ENCODE results near the gene LIN7A. TPM values are rescaled to one million over a fixed set of nuclear protein-coding genes. Genes with fewer than 3 reads are reported as not detected.

The LIN7A gene
- total RNA-seq, 2 experiments from 2014 or later = not detected

DNA sequence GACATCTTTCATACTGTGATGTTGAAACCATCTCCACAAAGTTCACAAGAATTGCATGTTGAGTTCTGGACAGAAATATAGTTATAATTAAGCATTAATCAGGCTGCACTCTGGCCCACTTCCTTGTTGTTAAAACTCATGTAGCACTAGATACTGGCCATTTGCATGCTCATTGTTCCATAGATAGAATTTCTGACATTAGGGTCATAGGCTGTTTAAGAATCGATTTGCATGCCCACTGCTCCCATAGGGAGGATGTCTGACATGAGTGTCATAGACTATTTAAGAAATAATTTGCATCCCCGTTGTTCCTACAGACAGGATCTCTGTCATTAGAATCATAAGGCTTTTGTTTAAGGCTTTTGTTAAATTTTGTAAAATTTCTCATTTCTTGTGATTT, 170.8 kb downstream of the LIN7A start:
- POLR2A ChIA-PET = no interaction called here

DNA sequence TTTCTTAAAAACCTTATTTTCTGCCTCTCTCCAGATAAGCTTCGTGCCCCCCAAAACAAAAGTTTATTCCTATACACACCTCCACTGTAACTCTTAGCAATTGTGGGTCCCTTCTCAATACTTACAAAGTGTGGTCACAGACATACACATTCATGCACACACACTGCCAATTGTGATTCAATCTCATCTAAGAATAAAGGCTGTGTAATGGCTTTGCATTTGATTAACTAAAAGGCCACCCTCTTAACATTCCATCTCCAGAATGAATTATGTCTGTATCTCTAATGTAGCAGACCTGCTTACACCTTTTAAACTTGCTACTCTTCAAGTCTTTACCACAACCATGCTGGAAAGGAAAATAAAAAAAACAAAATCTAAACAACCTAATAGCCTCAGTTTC, 171.5 kb downstream of the LIN7A start:
- ChIA-PET CTCF (no interaction called here), POLR2A (no interaction called here)

More for the DNA sequence above, 170.8 kb downstream of the LIN7A start:
- CTCF ChIA-PET = no interaction called here

DNA sequence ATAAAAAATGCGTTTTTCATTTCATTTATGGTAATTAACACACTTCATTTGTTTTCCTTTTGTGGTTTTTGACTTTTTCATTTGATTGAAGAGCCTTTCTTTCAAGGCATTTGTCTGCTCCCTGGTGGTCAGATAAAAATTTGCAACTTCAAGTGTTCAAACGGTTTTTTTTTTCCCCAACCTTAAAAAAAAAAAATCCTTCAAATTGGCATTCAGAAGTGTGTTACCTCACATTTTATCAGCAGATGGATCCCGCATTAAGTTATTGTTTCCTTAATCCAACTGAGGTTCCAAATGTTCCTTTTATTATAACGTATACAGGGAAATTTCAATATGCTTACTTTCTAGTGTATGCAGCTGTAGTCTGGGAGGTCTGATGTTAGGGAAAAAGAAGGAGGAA, 173.9 kb downstream of the LIN7A start:
- ChIA-PET CTCF (no interaction called here), POLR2A (no interaction called here)

DNA sequence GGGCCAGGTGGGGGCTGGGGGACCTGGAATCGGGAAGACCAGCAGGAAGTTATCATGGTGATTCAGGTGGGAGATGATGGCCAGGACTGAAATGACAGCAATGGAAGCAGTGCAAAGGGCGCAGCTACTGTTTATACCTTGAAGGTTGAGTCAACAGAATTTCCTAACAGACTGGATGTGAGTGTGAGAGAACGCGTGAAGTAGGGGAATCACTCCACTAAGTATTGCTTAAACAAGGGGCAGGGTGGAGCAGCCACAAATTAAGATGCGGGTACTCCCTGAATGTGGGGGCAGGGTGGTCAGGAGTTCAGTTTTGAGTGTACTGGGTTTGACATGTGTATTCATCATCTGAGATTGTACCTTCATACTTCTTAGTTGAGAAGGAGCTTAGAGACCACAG, 175.9 kb downstream of the LIN7A start:
- CTCF ChIA-PET = no interaction called here
- POLR2A ChIA-PET = no interaction called here

DNA sequence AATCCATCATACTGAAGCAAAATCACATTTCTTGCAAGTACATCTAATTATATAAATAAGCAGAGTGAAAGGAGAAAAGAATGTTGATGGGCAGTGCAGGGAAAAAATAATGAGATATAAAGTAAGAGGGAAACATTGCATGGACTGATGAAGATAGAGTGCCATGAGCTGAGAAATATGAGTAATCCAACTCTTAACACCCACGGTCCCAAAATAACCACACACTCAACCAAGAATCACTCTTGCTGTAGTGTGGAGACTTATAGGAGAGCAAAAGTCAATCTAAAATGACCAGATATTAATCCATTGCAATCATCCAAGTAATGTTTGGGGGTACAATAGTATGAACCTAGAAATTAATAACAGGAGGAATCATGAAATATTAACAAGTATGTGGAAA, 180.9 kb downstream of the LIN7A start:
- ChIA-PET POLR2A (no interaction called here), CTCF (no interaction called here)

DNA sequence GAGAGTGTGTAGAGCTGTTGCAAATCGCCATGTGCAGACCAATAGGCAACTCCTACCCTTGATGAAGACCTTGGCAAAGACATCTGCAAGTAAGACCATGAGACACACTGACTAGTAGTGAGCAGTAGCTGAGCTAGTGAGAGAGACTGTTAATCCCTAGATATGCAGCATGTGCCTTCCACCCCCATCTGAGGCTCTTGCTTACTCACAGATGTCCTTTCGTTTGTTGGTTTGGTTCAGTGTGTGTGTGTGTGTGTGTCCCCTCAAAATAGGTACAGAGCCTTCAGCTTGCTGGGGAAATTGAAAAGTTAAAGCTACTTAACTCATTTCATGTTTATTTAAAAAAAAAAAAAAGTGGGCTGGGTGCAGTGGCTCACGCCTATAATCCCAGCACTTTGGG, 183.5 kb downstream of the LIN7A start:
- POLR2A ChIA-PET = no interaction called here
- CTCF ChIA-PET = interaction anchor here (1.0 kb wide), 1 partner anchor 20 kb away, joined by 4 read pairs; no protein-coding TSS in a partner anchor

DNA sequence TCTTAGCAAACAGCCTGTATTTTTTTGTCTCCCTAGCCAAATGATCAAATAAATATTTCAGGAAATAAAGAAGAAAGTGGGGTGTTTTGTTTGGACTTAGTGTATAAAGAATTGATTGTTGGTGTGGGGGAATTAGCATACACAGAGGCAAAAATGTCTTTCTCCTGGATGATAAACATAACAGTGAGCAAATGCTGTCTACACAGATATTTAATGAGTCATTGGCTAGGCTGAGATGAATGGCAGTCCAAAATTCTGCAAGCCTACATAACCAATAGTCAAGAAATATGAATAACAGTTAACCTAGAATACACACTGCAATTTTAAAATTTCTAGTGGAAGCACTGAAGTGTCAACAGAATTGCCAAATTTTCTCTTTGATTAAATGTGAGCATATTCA, 185.3 kb downstream of the LIN7A start:
- CTCF ChIA-PET = no interaction called here

DNA sequence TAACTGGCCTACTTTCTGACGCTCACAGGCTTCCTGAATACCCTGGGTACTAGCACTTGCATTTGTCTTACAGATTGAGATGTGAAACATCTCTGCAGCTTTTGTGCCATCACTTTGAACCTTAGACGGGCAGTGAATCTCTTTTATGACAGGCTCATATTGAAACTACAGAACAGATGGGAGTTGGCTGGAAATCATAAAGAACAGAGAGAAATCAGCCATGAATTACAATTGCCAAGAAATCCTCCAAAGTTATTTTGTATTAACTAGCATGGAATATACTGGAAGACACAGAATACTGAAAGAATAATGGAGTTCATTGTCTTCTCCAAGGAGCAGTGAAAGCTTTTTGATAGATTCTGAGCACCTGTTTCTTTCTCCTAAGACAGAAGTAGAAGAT, 188.3 kb downstream of the LIN7A start:
- ChIA-PET CTCF (no interaction called here), POLR2A (no interaction called here)

More for the DNA sequence above, 185.3 kb downstream of the LIN7A start:
- POLR2A ChIA-PET = no interaction called here

DNA sequence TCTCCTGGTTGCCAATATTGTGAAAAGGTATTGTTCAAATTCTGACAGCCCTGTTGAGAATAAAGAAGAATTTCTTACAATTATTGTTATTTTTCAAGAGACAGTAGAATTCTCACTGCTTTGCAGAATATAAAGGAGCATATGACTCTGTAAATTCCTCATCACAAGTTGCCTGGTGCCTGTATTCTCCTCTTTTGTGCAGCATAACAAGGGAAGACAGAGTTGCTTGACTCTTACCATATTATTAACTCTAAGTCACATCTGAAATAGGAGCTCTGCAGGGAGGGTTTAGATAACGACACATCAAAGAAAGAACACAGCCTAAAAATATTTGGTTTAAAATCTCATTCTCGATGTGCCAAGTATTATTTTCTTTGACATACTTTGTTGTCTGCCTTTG, 189.9 kb downstream of the LIN7A start:
- POLR2A ChIA-PET = no interaction called here
- CTCF ChIA-PET = no interaction called here

DNA sequence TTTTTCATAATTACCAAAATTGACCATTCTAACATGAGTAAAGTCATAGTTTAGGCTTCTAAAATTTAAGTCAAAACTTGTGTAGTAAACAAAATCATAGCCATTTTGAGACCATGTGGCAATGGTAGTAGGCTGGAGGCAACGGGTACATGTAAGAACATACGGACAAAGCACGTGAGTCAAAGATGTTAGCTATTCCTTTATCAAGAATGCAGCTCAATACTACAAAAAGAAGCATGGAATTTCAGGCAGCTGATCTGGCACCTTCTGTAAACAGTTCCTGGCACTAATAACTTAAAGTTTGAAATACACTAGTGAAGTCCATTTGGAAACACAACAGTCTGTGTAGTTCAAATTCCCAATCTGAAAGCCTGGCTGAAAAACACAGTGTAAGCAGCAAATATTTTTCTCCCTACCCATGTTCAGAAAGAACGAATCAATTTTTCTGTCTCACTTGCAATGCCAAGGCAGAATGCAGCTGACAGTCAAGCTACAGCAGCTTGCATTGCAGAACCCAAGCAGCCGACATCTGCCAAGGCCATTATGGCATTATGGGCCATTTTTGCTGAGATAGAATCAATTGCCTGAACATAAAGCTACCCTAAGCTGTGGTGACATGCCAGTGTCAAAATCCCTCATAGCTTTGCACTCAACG, 191.8 kb downstream of the LIN7A start:
- POLR2A ChIA-PET = no interaction called here
- CTCF ChIA-PET = no interaction called here

Other genes starting within 250 kb of the LIN7A start
- not detected for gene MYF6, start 230.3 kb downstream of the LIN7A start, total RNA-seq
- gene MYF5, start 221.0 kb downstream of the LIN7A start, total RNA-seq = not detected
- not detected for gene ACSS3, start 140.1 kb upstream of the LIN7A start, total RNA-seq

Measured in activated CD8-positive, alpha-beta memory T cell treated with anti-CD3 and anti-CD28 coated beads for 36 hours (primary cell).